Memory B cell (primary cell): Measurements from ENCODE around the gene SPRY2.

Experiments used
- ATAC-seq: fragments of 150-1000 bp; cut with Tn5 transposase; 2 replicates; pipeline ENCODE4 v1.10.0; 2021; ENCODE audit warnings: low read depth, mild to moderate bottlenecking, moderate library complexity
- DNase-seq, 2 donors: peaks; one replicate each; pipeline ENCODE4 v3.0.0; 2022; ENCODE audit warnings: low spot score in 2 of 2
- H3K27ac Mint-ChIP-seq: one replicate; pipeline ENCODE4 v1.8.0; 2022; ENCODE audit warnings: mild to moderate bottlenecking, moderate library complexity, mixed read lengths
- H3K27me3 Mint-ChIP-seq: one replicate; pipeline ENCODE4 v1.8.0; 2022; ENCODE audit warnings: mixed read lengths
- H3K36me3 Mint-ChIP-seq: one replicate; pipeline ENCODE4 v1.8.0; 2022; ENCODE audit warnings: mild to moderate bottlenecking, mixed read lengths
- H3K4me1 Mint-ChIP-seq: one replicate; pipeline ENCODE4 v1.8.0; 2022; ENCODE audit warnings: mixed read lengths
- H3K4me3 Mint-ChIP-seq: one replicate; pipeline ENCODE4 v1.8.0; 2022; ENCODE audit warnings: mild to moderate bottlenecking, moderate library complexity, mixed read lengths
- H3K9me3 Mint-ChIP-seq: one replicate; pipeline ENCODE4 v1.8.0; 2022; ENCODE audit warnings: mixed read lengths

Gene SPRY2

DNA sequence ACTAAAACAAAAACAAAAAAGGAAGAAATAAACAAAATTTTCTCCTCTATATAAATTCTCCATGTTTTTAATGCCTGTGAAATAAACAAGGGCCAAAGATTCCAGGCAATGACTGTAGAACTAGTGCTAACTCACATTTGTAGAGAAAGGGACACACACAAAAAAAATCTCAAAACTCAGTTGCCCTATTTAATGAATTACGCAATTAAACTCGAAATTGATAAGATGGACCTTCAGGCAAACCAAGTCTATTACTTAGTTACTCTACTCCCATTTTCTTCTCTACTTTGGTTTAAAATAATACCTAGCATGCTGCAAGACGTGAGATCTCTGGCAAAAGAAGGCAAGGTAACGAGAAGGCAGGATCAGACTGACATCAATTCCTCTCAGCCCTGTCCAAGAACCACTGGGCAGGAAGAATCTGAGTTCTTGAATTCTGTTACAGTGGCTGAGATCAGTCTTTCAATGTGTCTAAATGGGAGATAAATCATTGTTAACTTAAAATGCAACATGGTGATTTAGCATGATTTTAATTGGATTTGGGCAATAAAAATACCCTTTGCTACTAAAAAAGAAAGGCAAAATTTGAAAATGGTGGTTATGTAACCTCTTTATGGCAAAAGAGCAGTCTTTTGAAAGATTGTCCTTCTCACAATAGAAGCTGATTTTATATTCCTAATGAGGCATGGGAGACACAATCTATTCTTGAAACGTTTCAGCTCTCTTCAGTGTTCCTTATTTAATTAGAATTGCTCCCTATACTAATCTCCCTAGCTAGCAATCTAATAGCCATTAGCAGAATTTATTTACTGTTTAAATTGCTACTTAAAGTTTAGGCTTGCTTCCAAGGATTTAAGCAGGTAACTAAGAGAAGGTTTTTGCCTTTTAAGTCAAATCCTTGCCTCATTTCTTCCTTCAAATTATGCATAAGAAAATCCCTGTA lies 25.9 kb downstream of the SPRY2 start:
- Mint-ChIP-seq H3K27ac (no peak overlapping the region), H3K4me3 (no peak overlapping the region), H3K9me3 (peaks cover 2% of the 10 kb centered on the region), H3K4me1 (no peaks in the 10 kb centered on the region), H3K36me3 (no peaks in the 10 kb centered on the region), H3K27me3 (no peaks in the 10 kb centered on the region)
- ATAC-seq (no peak), DNase-seq (no peak)

- H3K4me3 Mint-ChIP-seq: no peak overlapping the region
- ATAC-seq: no peak
- no peaks in the 10 kb centered on the region for H3K9me3 Mint-ChIP-seq
- no peaks in the 10 kb centered on the region for H3K36me3 Mint-ChIP-seq
- H3K27me3 Mint-ChIP-seq: no peaks in the 10 kb centered on the region
- no peaks in the 10 kb centered on the region for H3K4me1 Mint-ChIP-seq
- no peak overlapping the region for H3K27ac Mint-ChIP-seq
- DNase-seq: no peak
Measured at GRCh38 chr13:80313668-80314256, 27.2 kb downstream of the SPRY2 start.

DNA sequence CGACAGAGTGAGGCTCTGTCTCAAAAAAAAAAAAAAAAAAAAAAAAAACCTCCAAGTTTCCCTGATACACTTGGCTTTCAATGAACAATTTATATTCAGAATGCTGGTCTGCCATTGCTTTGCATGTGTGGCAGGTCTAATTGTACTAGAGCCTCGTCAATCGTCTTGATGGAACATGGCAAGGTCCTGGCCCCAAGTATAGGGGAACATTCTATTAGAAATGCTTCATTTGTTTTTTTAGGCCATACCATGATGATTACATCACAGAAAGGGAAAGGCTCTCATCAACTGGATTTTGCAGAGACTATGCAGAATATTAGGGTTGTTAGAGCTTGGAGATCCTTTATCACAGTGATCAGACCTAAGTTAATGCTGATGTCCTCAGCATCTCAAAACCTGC lies 28.0 kb downstream of the SPRY2 start:
- Mint-ChIP-seq H3K27me3 (no peaks in the 10 kb centered on the region), H3K27ac (no peak overlapping the region), H3K4me3 (no peak overlapping the region), H3K4me1 (no peaks in the 10 kb centered on the region), H3K9me3 (no peaks in the 10 kb centered on the region), H3K36me3 (no peaks in the 10 kb centered on the region)
- DNase-seq (no peak), ATAC-seq (no peak)

- Mint-ChIP-seq H3K4me3 (no peak overlapping the region), H3K9me3 (no peaks in the 10 kb centered on the region), H3K4me1 (peaks cover 4% of the 10 kb centered on the region), H3K27ac (no peak overlapping the region), H3K36me3 (no peaks in the 10 kb centered on the region), H3K27me3 (no peaks in the 10 kb centered on the region)
- no peak for DNase-seq
- no peak for ATAC-seq
Measured at GRCh38 chr13:80312012-80312704, 28.8 kb downstream of the SPRY2 start.

- Mint-ChIP-seq H3K27me3 (no peaks in the 10 kb centered on the region), H3K4me3 (no peak overlapping the region), H3K9me3 (no peaks in the 10 kb centered on the region), H3K4me1 (peaks cover 5% of the 10 kb centered on the region), H3K36me3 (no peaks in the 10 kb centered on the region), H3K27ac (no peak overlapping the region)
- DNase-seq (no peak), ATAC-seq (no peak)
Measured at GRCh38 chr13:80309926-80310325, 31.0 kb downstream of the SPRY2 start.

DNA sequence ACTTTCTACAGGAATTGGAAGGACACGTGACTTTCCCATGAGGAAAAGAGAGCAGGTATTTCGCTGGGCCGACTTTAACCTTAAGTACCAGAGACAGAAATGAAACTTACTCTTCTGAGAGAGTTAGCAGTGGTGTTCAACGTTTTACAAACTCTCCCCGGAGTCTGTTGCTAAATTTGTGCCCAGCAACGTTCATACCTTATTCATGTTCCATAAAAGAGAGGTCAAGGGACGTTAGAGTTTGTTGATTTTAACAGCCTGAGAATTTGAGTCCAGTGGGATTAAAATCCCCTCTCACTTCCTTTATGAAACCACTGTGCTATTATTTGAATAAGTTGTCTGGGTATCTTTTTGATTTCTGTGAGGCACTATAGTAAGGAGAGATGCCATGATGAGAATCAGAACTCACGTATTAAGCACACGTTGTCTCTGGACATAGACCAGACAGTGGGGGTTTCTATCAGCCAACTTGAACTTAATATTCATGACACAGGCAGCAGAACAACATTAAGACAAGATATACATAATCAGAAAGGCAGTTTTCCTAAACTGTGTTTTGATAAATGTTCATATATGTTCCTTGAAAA lies 33.4 kb downstream of the SPRY2 start:
- Mint-ChIP-seq H3K9me3 (no peaks in the 10 kb centered on the region), H3K36me3 (no peaks in the 10 kb centered on the region), H3K27me3 (no peaks in the 10 kb centered on the region), H3K27ac (no peak overlapping the region), H3K4me1 (peaks cover 5% of the 10 kb centered on the region), H3K4me3 (no peak overlapping the region)
- no peak for ATAC-seq
- no peak for DNase-seq

- no peak for ATAC-seq
- no peaks in the 10 kb centered on the region for H3K36me3 Mint-ChIP-seq
- DNase-seq: no peak
- no peaks in the 10 kb centered on the region for H3K9me3 Mint-ChIP-seq
- H3K27ac Mint-ChIP-seq: no peak overlapping the region
- no peak overlapping the region for H3K4me3 Mint-ChIP-seq
- peaks cover 5% of the 10 kb centered on the region for H3K4me1 Mint-ChIP-seq
- H3K27me3 Mint-ChIP-seq: no peaks in the 10 kb centered on the region
Measured at GRCh38 chr13:80306337-80306972, 34.5 kb downstream of the SPRY2 start.

DNA sequence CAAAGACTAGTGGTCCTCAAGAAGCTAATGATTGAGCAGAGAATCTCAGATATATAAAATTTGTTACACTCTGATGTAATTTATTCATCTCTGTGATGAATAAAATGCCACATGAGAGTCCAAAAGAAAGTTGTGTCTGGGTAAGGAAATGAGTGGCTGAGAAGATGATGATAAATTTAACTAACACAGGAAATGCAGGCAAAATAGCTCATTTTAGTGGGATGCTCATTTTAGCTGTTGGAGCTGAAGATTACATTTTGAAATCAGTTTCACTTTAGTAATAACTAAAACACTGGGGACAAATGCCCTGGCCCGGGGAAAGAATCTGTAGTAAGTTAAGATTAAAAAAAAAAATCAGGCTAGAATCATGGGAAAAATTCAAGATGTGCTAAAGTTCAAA lies 35.2 kb downstream of the SPRY2 start:
- H3K27ac Mint-ChIP-seq: no peak overlapping the region

GRCh38 chr13:80303225-80303811 lies 37.6 kb downstream of the SPRY2 start:
- Mint-ChIP-seq H3K27me3 (no peaks in the 10 kb centered on the region), H3K36me3 (no peaks in the 10 kb centered on the region), H3K4me1 (peaks cover 7% of the 10 kb centered on the region), H3K9me3 (no peaks in the 10 kb centered on the region), H3K27ac (no peak overlapping the region), H3K4me3 (no peak overlapping the region)
- ATAC-seq (no peak), DNase-seq (no peak)

More for the DNA sequence above, 35.2 kb downstream of the SPRY2 start:
- ATAC-seq (no peak), DNase-seq (no peak)
- Mint-ChIP-seq H3K9me3 (no peaks in the 10 kb centered on the region), H3K36me3 (no peaks in the 10 kb centered on the region), H3K4me1 (peaks cover 5% of the 10 kb centered on the region), H3K4me3 (no peak overlapping the region), H3K27me3 (no peaks in the 10 kb centered on the region)

DNA sequence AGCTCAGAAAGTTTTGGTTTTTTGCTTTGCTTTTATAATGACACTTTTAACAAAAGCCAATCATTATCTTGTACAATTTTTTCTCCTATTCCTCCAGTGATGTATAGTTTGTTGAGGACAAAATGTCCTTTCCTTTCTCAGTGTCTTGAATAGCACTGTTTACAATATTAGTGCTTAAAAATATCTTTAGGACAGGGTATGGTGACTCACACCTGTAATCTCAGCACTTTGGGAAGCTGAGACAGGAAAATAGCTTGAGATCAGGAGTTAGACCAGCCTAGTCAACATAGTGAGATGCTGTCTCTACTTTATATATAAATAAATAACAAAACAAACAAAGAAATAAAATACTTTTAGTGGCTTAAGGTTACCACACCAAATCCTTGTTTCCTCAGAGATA lies 41.9 kb downstream of the SPRY2 start:
- Mint-ChIP-seq H3K27ac (no peak overlapping the region), H3K9me3 (no peaks in the 10 kb centered on the region), H3K36me3 (no peaks in the 10 kb centered on the region), H3K4me3 (no peak overlapping the region), H3K4me1 (peaks cover 6% of the 10 kb centered on the region), H3K27me3 (no peaks in the 10 kb centered on the region)
- ATAC-seq (no peak), DNase-seq (no peak)

- no peak overlapping the region for H3K27ac Mint-ChIP-seq
- ATAC-seq (no peak), DNase-seq (no peak)
- no peaks in the 10 kb centered on the region for H3K9me3 Mint-ChIP-seq
- no peaks in the 10 kb centered on the region for H3K36me3 Mint-ChIP-seq
- H3K4me1 Mint-ChIP-seq: peaks cover 6% of the 10 kb centered on the region
- no peak overlapping the region for H3K4me3 Mint-ChIP-seq
- H3K27me3 Mint-ChIP-seq: no peaks in the 10 kb centered on the region
Measured at GRCh38 chr13:80297503-80297902, 43.4 kb downstream of the SPRY2 start.

GRCh38 chr13:80297094-80297493 lies 43.8 kb downstream of the SPRY2 start:
- Mint-ChIP-seq H3K4me1 (peaks cover 6% of the 10 kb centered on the region), H3K27ac (no peak overlapping the region), H3K27me3 (no peaks in the 10 kb centered on the region), H3K4me3 (no peak overlapping the region), H3K36me3 (no peaks in the 10 kb centered on the region), H3K9me3 (no peaks in the 10 kb centered on the region)
- ATAC-seq (no peak), DNase-seq (no peak)

DNA sequence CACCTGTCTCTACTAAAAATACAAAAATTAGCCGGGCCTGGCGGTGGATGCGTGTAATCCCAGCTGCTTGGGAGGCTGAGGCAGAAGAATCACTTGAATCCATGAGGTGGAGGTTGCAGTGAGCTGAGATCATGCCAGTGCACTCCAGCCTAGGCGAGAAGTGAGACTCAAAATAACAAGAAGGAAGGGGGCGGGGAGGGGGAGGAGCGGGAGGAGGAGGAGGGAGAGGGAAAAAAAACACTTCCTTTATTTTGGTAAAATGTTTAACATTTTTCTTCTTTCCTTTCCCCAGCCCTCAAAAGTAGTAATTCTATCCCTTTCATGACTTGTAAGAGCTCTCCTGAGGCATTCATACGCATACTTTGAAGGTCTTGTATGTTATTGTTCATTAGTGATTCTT lies 44.3 kb downstream of the SPRY2 start:
- no peak for DNase-seq
- Mint-ChIP-seq H3K27ac (no peak overlapping the region), H3K27me3 (no peaks in the 10 kb centered on the region), H3K4me3 (no peak overlapping the region), H3K36me3 (no peaks in the 10 kb centered on the region), H3K4me1 (peaks cover 6% of the 10 kb centered on the region), H3K9me3 (no peaks in the 10 kb centered on the region)
- ATAC-seq: no peak
